HepG2 (cell line): ENCODE results near the gene PDGFRA. TPM values are rescaled to one million over a fixed set of nuclear protein-coding genes. Genes with fewer than 3 reads are reported as not detected.

ENCODE experiments used
- ATAC-seq: fragments of 200-7000 bp; cut with Tn5 transposase; 3 replicates; pipeline ENCODE4 v1.9.1; 2020; ENCODE audit warnings: mild to moderate bottlenecking, moderate library complexity
- BruUV-seq: library from RNA; stranded (reverse); fragments of 400-500 nt; replicated peaks from 2 replicates; lab custom pipeline; 2021; lab: Mats Ljungman, UMichigan
- CTCF ChIA-PET: fragments of 300-600 bp; formaldehyde crosslinking; extraction: SDS; loops from one replicate; lab custom pipeline; 2021; ENCODE audit warnings: low total read pairs, inconsistent platforms, low intra/inter-chr PET ratio; lab: Yijun Ruan, JAX
- POLR2A ChIA-PET: fragments of 350-600 bp; sonication (Branson Sonifier 250); formaldehyde crosslinking; loops from one replicate; lab custom pipeline; 2020; ENCODE audit warnings: antibody characterized with exemption, inconsistent platforms; lab: Yijun Ruan, JAX
- DNase-seq: peaks from one replicate; pipeline ENCODE4 v3.0.0-alpha.2; 2015; ENCODE audit warnings: low spot score
- FAIRE-seq: peaks from 3 replicates; lab custom pipeline; 2011; peaks lifted over from hg19 to GRCh38; lab: Jason Lieb, UNC
- H2AFZ ChIP-seq: one replicate; pipeline ENCODE4 v1.6.1; 2011; ENCODE audit warnings: low read length, inconsistent platforms
- H3K27ac ChIP-seq: fragments of 300-600 bp; 3 replicates; pipeline ENCODE4 v1.8.0; 2011; ENCODE audit warnings: mixed run types, mild to moderate bottlenecking, mixed read lengths, low read length, inconsistent platforms; ENCODE audit not compliant: insufficient read depth; ENCODE audit errors: extremely low read length
- H3K27me3 ChIP-seq, 2 experiments: fragments of 200-600 bp in 1 of 2; 2 replicates in 1 of 2; 3 replicates in 1 of 2; pipeline versions ENCODE4 v1.6.0 to v1.8.0; 2011; ENCODE audit warnings: low read length in 2 of 2, mild to moderate bottlenecking in 2 of 2, moderate library complexity in 2 of 2, inconsistent platforms in 1 of 2; ENCODE audit not compliant: insufficient read depth in 2 of 2, control insufficient read depth in 1 of 2
- H3K36me3 ChIP-seq, 2 experiments: fragments of 200-600 bp in 1 of 2; replicated peaks in 1 of 2; 2 replicates in 1 of 2; 3 replicates in 1 of 2; pipeline versions ENCODE4 v1.5.1 to v1.8.0; 2011; ENCODE audit warnings: low read length in 2 of 2, inconsistent platforms in 1 of 2; ENCODE audit not compliant: insufficient read depth in 2 of 2, control insufficient read depth in 1 of 2
- H3K4me1 ChIP-seq: 2 replicates; pipeline ENCODE4 v1.5.1; 2012; ENCODE audit warnings: low read length, inconsistent platforms; ENCODE audit not compliant: insufficient read depth
- H3K4me2 ChIP-seq: 2 replicates; pipeline ENCODE4 v1.6.0; 2011; ENCODE audit warnings: low read depth, low read length, inconsistent platforms
- H3K4me3 ChIP-seq, 3 experiments: fragments of 200-600 bp in 1 of 3; sonication (generic), shearing (Covaris generic) in 1 of 3; replicated peaks in 1 of 3; 2 replicates each; pipeline ENCODE4 v1.5.1; 2011 to 2016; ENCODE audit warnings: low read length in 3 of 3, inconsistent platforms in 2 of 3, low read depth in 2 of 3, mild to moderate bottlenecking in 2 of 3, control low read depth in 1 of 3, mixed read lengths in 1 of 3; ENCODE audit not compliant: insufficient read depth in 1 of 3
- H3K79me2 ChIP-seq: one replicate; pipeline ENCODE4 v1.6.1; 2011; ENCODE audit warnings: low read length, inconsistent platforms; ENCODE audit not compliant: insufficient read depth
- H3K9ac ChIP-seq: 2 replicates; pipeline ENCODE4 v1.6.0; 2011; ENCODE audit warnings: mild to moderate bottlenecking, low read depth, low read length, inconsistent platforms; ENCODE audit not compliant: insufficient read depth
- H3K9me3 ChIP-seq: 2 replicates; pipeline ENCODE4 v1.5.1; 2012; ENCODE audit warnings: mild to moderate bottlenecking, low read length
- H4K20me1 ChIP-seq: 2 replicates; pipeline ENCODE4 v1.6.0; 2011; ENCODE audit warnings: inconsistent platforms, mild to moderate bottlenecking, low read length, moderate library complexity; ENCODE audit not compliant: insufficient read depth
- FOXC1 ChIP-seq: sonication (generic); formaldehyde crosslinking; IDR thresholded peaks from 2 replicates; pipeline ENCODE4 v1.8.0; 2022; ENCODE audit warnings: mild to moderate bottlenecking, missing genetic modification reagents, borderline replicate concordance
- GATAD2A ChIP-seq: IDR thresholded peaks from 2 replicates; pipeline ENCODE4 v1.6.1; 2016
- IRX3 ChIP-seq: sonication (generic); formaldehyde crosslinking; IDR thresholded peaks from 2 replicates; pipeline ENCODE4 v1.8.1; 2023; ENCODE audit warnings: mild to moderate bottlenecking, low read depth, missing genetic modification reagents, borderline replicate concordance
- MXI1 ChIP-seq: IDR thresholded peaks from 3 replicates; pipeline ENCODE4 v1.6.1; 2012; ENCODE audit warnings: low read depth, low read length, inconsistent platforms, borderline replicate concordance
- NR2F1 ChIP-seq, 2 experiments: fragments of 450-650 bp in 1 of 2; formaldehyde crosslinking in 1 of 2; IDR thresholded peaks; 2 replicates each; pipeline versions ENCODE4 v1.5.0 to v1.6.1; 2016 to 2020; ENCODE audit warnings: mild to moderate bottlenecking in 1 of 2, missing compliant biosample characterization in 1 of 2, missing genetic modification reagents in 1 of 2, moderate library complexity in 1 of 2
- POLR2A ChIP-seq, 2 experiments: IDR thresholded peaks; 2 replicates each; pipeline ENCODE4 v1.6.1; 2011; ENCODE audit warnings: low read depth in 2 of 2, low read length in 2 of 2, mild to moderate bottlenecking in 1 of 2, moderate library complexity in 1 of 2; ENCODE audit not compliant: insufficient read depth in 1 of 2
- PRPF4 ChIP-seq: fragments of 200-400 bp; formaldehyde crosslinking; IDR thresholded peaks from 2 replicates; pipeline ENCODE4 v1.6.1; 2016; ENCODE audit warnings: low read length, low read depth; ENCODE audit not compliant: poor library complexity, severe bottlenecking
- TCF7 ChIP-seq: sonication (generic); IDR thresholded peaks from 2 replicates; pipeline ENCODE4 v1.6.1; 2016; ENCODE audit warnings: antibody characterized with exemption, low read depth
- THYN1 ChIP-seq: sonication (generic); formaldehyde crosslinking; IDR thresholded peaks from 2 replicates; pipeline ENCODE4 v1.8.1; 2023; ENCODE audit warnings: low read depth, mild to moderate bottlenecking, moderate library complexity, missing genetic modification reagents, borderline replicate concordance
- ZNF3 ChIP-seq: IDR thresholded peaks from 2 replicates; pipeline ENCODE4 v1.7.0; 2017; ENCODE audit warnings: inconsistent platforms
- WGBS: methylation state at CpG from one replicate; pipeline ENCODE4 v1.1.6; 2017; ENCODE audit warnings: low lambda C conversion rate; 5-methylcytosine and 5-hydroxymethylcytosine counted together
- in situ Hi-C: cut with HindIII; loops from 2 replicates; pipeline ENCODE4 v1.10.0; 2017; ENCODE audit warnings: low pct_unique_long_range_greater_than_20kb; ENCODE audit not compliant: extremely low pct_ligation_motif_present
- intact Hi-C: fragments of 100-400 bp; cut with micrococcal nuclease; formaldehyde crosslinking; loops from one replicate; pipeline ENCODE4 v1.10.0; 2022; ENCODE audit not compliant: unreplicated experiment
- polyA plus RNA-seq, 8 experiments: library from polyadenylated mRNA; depleted of rRNA in 3 of 8; stranded (reverse) in 7 of 8; unstranded in 1 of 8; fragments of >200 nt; fragmentation: Illumina TruSeq in 4 of 8; extraction: Trizol in 4 of 8; gene quantifications; 2 replicates each; pipeline versions ENCODE4 v1.2.1 to v1.2.3, GENCODE V29; 2011 to 2016; ENCODE audit warnings: low read depth in 4 of 8, missing spikeins in 1 of 8, mixed read lengths in 1 of 8; ENCODE audit not compliant: insufficient read depth in 1 of 8
- total RNA-seq, 5 experiments: library from RNA; depleted of rRNA; stranded (reverse); fragments of >200 nt; fragmentation: Illumina TruSeq; extraction: Trizol; gene quantifications; 2 replicates each; pipeline ENCODE4 v1.2.3, GENCODE V29; 2016; ENCODE audit warnings: low read depth in 1 of 5

The PDGFRA gene
- total and polyA plus RNA-seq, 2 of the 13 experiments (the other 11 are each of a cell fraction or from before 2014, with no cell fraction given), result 0.04 TPM; not detected in 1

DNA sequence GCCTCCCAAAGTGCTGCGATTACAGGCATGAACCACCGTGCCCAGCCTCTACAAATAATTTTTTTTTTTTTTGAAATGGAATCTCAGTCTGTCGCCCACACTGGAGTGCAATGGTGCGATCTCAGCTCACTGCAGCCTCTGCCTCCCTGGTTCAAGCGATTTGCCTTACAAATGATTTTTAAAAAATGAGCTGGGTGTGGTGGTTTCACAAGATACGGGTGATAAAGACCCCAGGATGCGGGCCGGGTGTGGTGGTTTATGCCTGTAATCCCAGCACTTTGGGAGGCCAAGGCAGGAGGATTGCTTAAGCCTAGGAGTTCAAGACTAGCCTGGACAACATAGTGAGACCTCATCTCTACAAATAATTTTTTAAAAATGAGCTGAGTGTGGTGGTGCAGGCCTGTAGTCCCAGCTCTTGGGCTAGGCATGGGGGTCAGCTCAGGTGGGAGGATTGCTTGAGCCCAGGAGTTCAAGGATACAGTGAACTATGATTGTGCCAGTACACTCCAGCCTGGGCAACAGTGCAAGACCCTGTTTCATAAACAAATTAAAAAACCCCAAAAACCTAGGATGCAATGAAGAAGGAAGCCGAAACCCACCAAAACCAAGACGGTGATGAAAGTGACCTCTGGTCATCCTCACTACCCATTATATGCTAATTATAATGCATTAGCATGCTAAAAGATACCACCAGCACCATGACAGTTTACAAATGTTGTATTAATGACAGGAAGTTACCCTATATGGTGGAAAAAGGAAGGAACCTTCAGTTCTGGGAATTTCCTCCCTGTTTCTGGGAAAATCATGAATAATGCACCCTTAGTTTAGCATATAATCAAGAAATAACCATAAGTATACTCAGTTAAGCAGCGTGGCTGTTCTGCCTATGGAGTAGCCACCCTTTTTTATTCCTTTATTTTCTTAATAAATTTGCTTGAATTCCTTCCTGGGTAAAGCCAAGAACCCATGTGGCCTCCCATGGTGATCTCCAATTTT lies 27.7 kb downstream of the PDGFRA start:
- Histone ChIP-seq H3K27ac (no peak overlapping the region), H3K36me3 (no peaks in the 10 kb centered on the region), H3K4me1 (peaks cover 6% of the 10 kb centered on the region; the same call in 1 of the 2 replicates), H3K9me3 (no peaks in the 10 kb centered on the region), H2AFZ (no peak overlapping the region), H3K9ac (no peak overlapping the region), H3K27me3 (no peaks in the 10 kb centered on the region), H3K79me2 (no peaks in the 10 kb centered on the region), H3K4me3 (no peak overlapping the region), H4K20me1 (no peaks in the 10 kb centered on the region), H3K4me2 (no peak overlapping the region)
- WGBS, result 47% methylated on average over 11 of the region's 11 CpGs
- no peak for TF ChIP-seq ZNF3 (CRISPR knock-in tag)
- no peak for TF ChIP-seq IRX3 (CRISPR knock-in tag)
- no peak for TF ChIP-seq NR2F1 (CRISPR knock-in tag; IDR thresholded peaks at IDR 0.05)
- no peak for TF ChIP-seq PRPF4
- TF ChIP-seq FOXC1 (CRISPR knock-in tag), result no peak
- no peak for TF ChIP-seq MXI1
- no peak for TF ChIP-seq GATAD2A
- TF ChIP-seq THYN1 (CRISPR knock-in tag), result no peak
- TF ChIP-seq POLR2A (IDR thresholded peaks at IDR 0.05; ENCODE audit: insufficient read depth in 1 of 2, low read depth in 2 of 2, low read length in 2 of 2), result no peak
- TF ChIP-seq TCF7, result no peak
- ATAC-seq, result no peak
- in situ Hi-C loops (no loop called here), intact Hi-C loops (no loop called here)
- ChIA-PET POLR2A (no interaction called here), CTCF (no interaction called here)
- FAIRE-seq, result no peak
- BruUV-seq, result no TSS peak
- DNase-seq, result no peak
